Suppressor macrophage treated with lipopolysaccharide for 1 hour (primary cell): ENCODE data around the gene TRPM8.

Experiments
- DNase-seq, 3 donors: peaks; one replicate each; pipeline ENCODE4 v3.0.0-alpha.2; 2020 to 2022

TRPM8 gene

DNA sequence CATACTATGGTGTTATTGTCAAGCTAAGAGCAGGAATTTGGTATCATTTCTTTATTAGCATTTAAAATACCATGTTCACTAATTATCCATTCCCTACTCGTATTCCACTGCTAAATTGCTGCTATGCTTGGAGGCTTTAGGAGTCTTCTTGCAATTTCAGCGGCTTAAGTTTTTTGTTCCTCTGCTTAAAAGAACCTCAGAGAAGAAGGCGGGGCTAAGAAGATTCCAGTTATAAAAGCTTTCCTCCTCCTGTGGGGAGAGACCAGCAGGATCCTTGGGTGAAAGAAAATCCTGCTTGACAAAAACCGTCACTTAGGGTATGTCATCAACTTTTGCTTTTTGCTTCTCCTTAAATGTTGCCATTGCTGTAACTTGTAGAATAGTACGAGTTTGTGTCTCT lies at the start of gene TRPM8:
Gene TRPM8, plus strand, starts transcription at position 258 of the 400 bp plus-strand sequence. CDS start 9,165 bp downstream, outside the sequence.
- DNase-seq: no peak

GRCh38 chr2:233867993-233868532 lies 49.1 kb upstream of the TRPM8 start, which contains the start of gene MSL3B:
MSL3B (minus strand) TSS chr2:233868386.
- DNase-seq: peak; percentile 64 to 86 (median 78)

DNA sequence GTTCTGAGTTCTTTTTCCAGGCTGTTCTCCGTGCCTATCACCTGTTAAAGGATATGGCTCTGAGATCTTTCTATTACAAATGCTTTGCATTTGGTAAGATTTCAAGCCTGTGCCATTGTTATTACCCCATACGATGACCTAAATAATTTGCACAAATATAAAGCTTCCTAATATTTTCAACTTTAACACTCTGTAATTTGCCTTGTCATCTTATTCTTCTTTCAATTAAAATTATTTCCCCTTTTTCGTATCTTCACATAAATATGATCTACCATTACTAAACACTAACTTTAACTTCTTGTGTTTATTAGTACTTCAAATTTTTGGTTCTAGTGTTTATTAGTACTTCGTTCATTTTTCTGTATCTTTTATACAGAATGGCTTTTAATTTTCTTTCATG lies 45.7 kb upstream of the TRPM8 start:
- DNase-seq: no peak

DNA sequence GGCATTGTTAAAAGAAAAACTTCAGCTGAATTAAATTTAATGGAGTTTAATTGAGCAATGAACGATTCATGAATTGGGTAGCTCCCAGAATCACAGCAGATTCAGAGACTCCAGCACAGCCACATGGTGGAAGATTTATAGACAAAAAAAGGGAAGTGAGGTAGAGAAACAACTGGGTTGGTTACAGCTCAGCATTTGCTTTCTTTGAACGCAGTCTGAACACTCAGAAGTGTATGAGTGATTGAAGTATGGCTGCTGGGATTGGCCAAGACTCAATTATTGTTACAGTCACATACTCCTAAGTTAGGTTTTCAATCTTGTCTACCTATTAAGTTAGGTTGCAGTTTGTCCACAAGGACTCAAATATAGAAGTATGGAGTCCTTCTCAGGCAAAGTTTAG lies 45.0 kb upstream of the TRPM8 start:
- peak; percentile 14 to 54 (median 34) for DNase-seq

- no peak for DNase-seq
These were observed 34.8 kb upstream of the TRPM8 start for GRCh38 chr2:233882353-233882752.

GRCh38 chr2:233892793-233893192 lies 24.4 kb upstream of the TRPM8 start:
- no peak for DNase-seq

DNA sequence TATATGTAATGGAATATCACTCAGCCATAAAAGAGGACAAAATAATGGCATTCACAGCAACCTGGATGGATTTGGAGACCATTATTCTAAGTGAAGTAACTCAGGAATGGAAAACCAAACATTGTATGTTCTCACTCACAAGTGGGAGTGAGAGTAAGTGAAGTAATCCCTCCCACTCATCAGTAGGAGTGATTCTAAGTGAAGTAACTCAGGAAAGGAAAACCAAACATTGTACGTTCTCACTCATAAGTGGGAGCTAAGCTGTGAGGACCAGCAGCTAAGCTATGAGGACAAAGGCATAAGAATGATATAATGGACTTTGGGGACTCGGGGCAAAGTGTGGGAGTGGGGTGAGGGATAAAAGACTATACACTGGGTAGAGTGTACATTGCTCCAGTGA lies 20.9 kb upstream of the TRPM8 start:
- DNase-seq: peak; percentile 13 to 43 (median 22)

DNA sequence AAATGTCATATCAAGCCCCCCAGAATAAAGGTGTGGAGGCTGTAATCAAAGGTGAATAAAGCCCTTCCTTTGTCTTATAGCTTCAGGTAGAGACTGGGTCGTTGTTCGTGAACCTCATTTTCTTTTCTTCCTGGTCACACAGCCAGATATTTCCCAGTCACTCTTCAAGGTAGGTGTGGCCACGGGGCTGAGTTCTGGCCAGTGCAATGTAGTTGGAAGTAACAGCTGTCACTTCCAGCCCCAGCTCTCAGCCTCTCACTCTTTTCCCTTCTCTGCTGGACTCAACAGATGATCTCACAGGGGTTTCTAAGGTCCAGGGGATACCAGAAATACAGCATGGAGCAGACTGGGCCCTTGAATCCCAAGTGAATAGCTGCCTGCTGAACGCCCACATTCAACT lies 15.8 kb upstream of the TRPM8 start:
- no peak for DNase-seq

DNA sequence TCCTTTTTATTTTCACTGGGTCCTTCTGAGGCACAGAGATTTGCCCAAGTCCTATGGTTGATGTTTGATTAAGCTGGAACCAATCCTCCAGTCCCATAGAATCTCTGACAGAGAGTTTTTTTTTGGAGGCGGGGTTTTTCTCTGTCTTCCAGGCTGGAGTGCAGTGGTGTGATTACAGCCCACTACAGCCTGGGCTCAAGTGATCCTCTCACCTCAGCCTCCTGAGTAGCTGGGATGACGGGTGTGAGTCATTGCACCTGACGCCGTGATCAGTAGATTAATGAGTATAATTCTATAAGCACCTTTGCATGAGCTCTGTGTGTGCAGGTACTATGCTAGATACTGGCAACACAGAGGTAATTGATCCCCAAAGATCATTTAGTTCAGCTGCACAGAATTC lies 15.3 kb upstream of the TRPM8 start:
- DNase-seq: no peak

GRCh38 chr2:233905945-233906344 lies 11.2 kb upstream of the TRPM8 start:
- DNase-seq: no peak

GRCh38 chr2:233907627-233908026 lies 9.5 kb upstream of the TRPM8 start:
- no peak for DNase-seq

- DNase-seq: peak in 1 of 3 donors; percentile 28
These were observed 4.3 kb upstream of the TRPM8 start for GRCh38 chr2:233912691-233913423.

GRCh38 chr2:233915128-233915527 lies 2.0 kb upstream of the TRPM8 start:
- DNase-seq: no peak

DNA sequence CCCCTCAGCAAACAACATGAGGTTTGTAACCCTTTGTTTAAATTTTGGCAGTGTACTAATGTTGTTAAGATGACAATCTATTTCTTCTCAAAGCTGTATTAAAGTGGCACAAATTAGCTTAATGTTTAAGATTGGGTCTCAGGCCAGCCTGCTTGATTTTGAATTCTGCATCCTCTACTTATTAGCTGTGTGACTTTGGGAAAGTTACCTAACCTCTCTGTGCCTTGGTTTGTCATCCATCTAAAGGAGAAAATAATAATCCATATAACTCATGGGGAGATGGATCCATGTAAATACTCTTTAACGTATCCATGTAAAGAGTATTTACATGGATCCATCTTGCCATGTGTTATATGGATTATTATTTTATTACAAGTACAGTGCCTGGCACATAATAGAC lies 2.1 kb downstream of the TRPM8 start:
- no peak for DNase-seq

GRCh38 chr2:233919938-233920337 lies 2.8 kb downstream of the TRPM8 start:
- DNase-seq: no peak

- DNase-seq: no peak
These were observed 5.3 kb downstream of the TRPM8 start for GRCh38 chr2:233922471-233922870.

- no peak for DNase-seq
These were observed 8.2 kb downstream of the TRPM8 start for GRCh38 chr2:233925402-233925801.

- no peak for DNase-seq
These were observed 9.6 kb downstream of the TRPM8 start for GRCh38 chr2:233926806-233927205.

DNA sequence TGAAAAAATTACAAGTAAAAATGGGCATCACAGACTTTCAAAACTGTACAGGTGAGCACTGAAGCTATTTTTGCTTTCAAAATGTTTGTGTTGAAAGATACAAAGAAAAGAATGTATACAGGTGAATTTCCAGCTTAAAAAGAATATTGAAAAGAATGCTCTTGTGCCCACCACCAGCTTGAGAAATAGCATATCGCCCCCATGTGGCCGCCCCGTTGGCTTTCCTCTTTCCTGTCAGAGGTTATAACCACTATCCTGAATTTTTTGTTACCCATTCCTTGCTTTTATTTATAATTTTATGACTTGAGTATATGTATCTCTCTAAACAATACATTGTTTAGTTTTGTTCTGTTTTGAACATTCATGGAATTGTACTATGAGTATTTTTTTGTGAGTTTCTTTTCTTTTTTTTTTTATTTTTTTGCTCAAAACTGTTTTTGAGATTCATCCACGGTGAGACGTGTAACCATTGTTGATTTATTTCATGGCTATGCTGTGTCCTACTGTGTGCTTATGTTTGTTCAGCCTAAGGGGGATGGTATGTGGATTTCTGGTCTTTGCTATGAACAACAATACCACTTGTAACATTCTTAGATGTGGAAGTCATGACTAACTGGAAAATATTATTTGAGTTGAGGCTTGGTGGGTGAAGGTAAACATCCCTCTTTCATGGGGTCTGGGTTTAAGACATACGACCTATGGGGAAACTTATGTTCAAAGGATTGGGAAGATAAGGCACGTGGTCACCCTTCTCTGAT lies 11.6 kb downstream of the TRPM8 start:
- DNase-seq: peak in 2 of 3 donors; percentile 17 to 43

- DNase-seq: peak in 2 of 3 donors; percentile 1
These were observed 12.3 kb downstream of the TRPM8 start for GRCh38 chr2:233929352-233930022.

GRCh38 chr2:233934524-233934923 lies 17.4 kb downstream of the TRPM8 start:
- DNase-seq: no peak

DNA sequence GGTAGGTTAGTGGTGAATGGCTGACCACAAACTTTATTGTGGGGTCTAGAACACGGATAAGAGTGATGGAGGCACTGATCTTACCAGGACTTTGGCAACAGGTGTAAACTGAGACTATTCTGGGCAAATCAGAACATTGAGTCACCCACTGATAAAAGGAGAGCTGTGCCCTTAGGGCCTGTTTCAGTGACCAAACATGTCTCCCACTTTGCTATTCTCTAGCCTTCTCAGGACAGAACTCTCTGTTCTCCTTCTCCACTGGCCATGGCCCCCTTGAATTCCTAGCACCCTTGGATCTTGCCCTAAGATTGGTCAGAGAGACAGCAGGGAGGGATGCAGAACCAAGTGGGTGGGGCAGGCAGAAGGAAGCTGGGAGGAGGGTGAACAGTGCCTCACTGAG lies 18.3 kb downstream of the TRPM8 start:
- no peak for DNase-seq

DNA sequence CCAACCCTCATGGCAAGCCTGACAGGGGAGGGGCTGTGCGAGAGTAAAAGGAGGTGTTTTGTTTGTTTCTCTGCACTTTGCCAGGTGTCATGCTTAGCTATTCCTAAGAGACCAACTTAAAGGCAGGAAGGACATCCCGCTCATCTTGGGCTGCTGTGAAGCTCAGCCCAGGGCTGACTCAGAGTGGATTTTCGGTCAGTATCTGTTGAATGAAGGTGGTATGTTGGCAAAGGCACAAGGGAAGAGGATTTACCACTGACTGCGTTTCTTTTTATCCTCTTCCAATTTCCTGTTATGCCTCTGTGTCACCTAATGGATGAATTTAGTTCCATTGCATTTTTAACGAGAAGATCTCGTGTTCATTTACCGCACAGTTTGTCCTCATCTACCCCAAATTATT lies 18.9 kb downstream of the TRPM8 start:
- no peak for DNase-seq
